HG03354 (cell line): ENCODE data around the gene CRELD2.

Source experiments
- ATAC-seq: cut with Tn5 transposase; IDR thresholded peaks from one replicate; pipeline ENCODE4 v1.9.1; 2021; ENCODE audit warnings: mild to moderate bottlenecking; ENCODE audit not compliant: unreplicated experiment, poor library complexity, severe bottlenecking

The CRELD2 gene

GRCh38 chr22:49927483-49928184 lies 9.2 kb downstream of the CRELD2 start:
- ATAC-seq: no peak

- ATAC-seq: no peak
Observed at GRCh38 chr22:49928185-49928495, 9.7 kb downstream of the CRELD2 start.

GRCh38 chr22:49928555-49929210 lies 10.2 kb downstream of the CRELD2 start:
- no peak for ATAC-seq

GRCh38 chr22:49929211-49929979 lies 11.0 kb downstream of the CRELD2 start:
- ATAC-seq: peak; percentile 40

- no peak for ATAC-seq
Observed at GRCh38 chr22:49929994-49930575, 11.7 kb downstream of the CRELD2 start.

GRCh38 chr22:49930596-49931412 lies 12.4 kb downstream of the CRELD2 start:
- peak; percentile 36 for ATAC-seq

GRCh38 chr22:49933236-49934159 lies 15.1 kb downstream of the CRELD2 start:
- ATAC-seq: no peak

- ATAC-seq: no peak
Observed at GRCh38 chr22:49934160-49934890, 15.9 kb downstream of the CRELD2 start.

GRCh38 chr22:49934891-49935557 lies 16.6 kb downstream of the CRELD2 start:
- no peak for ATAC-seq

- no peak for ATAC-seq
Observed at GRCh38 chr22:49935561-49935960, 17.1 kb downstream of the CRELD2 start.

- peak; percentile 68 for ATAC-seq
Observed at GRCh38 chr22:49936018-49936972, 17.9 kb downstream of the CRELD2 start.

- ATAC-seq: no peak
Observed at GRCh38 chr22:49936973-49937757, 18.7 kb downstream of the CRELD2 start.

- ATAC-seq: no peak
Observed at GRCh38 chr22:49937758-49938564, 19.5 kb downstream of the CRELD2 start.

GRCh38 chr22:49938565-49939136 lies 20.2 kb downstream of the CRELD2 start:
- no peak for ATAC-seq
